ENCODE results near the gene ADAMTS17. TPM values are rescaled to one million over a fixed set of nuclear protein-coding genes. Genes with fewer than 3 reads are reported as not detected.

ADAMTS17 gene
- total RNA-seq, 1 donor from 2014 or later: 2.3 TPM

DNA sequence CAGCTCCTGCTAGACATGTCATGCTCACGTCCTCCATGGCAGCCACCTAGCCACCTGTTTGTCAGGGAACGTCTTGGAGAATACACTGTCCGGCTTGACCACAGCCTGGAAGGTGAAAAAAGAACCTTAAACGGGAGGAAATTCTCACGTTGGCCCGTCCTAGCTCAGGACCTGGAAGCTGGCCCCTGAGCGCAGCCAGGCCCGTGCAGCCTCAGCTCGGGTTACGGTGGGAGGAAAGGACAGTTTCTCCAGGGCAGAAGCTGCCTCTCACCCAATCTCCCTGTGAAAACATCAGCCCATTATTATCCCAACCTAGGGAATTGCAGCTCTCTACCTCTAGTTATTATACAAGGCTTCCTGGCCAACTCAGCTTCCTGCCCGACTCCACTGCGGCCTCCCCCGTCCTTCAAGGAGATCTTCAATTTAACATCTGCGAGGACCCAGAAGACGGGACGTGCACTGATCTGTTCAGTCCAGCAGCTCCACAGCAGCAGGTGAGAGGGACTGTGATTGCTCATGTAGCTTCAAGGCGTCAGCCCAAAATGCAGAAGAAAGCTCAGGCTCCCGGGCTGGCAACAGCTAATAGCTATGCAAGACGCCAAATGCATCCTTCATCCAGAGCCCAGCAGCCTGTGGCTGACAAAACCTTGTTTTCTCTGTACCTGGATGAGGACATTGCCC lies 84.7 kb downstream of the ADAMTS17 start:
- DNase-seq (ENCODE audit: low spot score): no peak
- ATAC-seq: no peak
- intact Hi-C loops (cut with DNase I): no loop called here

DNA sequence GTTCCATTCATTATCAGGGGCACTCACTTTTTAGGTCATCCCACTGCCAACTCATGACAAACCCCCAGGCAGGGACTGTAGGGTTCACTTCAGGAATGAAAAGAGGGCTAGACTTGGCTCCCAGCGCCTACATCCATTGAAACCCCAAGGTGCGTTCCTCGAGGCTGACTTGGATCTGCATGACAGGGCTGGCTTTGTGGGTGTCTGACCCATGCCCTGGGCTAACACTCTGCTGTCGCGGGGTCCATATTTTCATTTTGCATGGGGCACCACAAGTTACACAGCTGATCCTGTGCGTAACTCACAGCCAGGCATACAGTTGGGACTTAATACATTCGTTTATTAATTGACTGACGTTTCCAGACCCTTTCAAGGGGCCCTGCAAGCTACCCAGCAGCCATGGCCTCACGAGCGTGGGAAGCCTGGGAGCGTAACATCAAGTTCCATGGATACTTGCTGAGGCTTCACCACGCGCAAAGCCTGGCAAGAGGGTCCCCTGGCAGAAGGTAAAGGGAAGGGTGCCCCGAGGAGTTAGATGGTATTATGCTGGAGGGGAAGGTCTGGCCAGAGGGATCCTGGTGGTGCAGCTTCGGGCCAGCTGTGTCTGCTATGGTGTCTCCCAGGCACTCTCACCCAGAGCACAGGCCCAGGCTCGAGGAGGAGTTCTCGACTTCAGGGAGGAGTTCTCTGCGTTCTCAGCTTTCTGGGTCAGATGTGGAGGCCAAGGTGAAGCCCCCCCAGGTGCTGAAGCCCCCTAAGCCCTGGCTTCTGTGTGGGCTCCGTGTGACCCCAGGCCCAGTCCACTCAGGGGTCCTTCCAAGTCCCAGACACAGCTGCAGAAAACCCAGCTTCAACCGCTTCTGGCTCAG lies 85.4 kb downstream of the ADAMTS17 start:
- ATAC-seq (no peak), DNase-seq (ENCODE audit: low spot score) (no peak)
- intact Hi-C loops (cut with DNase I): no loop called here

DNA sequence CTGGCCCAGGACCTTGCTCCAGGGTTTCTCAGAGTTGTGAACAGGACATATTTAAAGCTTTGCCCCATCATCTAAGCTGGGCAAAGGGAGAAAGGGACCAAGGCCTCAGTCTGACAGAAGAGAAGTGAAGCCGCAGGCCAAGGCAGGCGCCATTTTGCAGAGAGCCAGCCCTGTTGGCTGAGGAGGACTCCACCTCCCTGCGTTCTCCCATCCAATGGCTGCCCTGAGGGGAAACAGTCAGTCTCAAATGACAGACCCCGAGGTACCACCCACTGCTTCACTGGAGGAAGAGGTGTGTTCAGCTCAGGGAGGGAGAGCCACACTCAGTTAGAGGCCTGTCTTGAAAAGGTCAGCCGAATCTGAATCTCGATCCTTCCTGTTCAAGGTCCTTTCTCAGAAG lies 86.1 kb downstream of the ADAMTS17 start:
- ATAC-seq: no peak
- intact Hi-C loops (cut with DNase I): no loop called here
- DNase-seq (ENCODE audit: low spot score): no peak

DNA sequence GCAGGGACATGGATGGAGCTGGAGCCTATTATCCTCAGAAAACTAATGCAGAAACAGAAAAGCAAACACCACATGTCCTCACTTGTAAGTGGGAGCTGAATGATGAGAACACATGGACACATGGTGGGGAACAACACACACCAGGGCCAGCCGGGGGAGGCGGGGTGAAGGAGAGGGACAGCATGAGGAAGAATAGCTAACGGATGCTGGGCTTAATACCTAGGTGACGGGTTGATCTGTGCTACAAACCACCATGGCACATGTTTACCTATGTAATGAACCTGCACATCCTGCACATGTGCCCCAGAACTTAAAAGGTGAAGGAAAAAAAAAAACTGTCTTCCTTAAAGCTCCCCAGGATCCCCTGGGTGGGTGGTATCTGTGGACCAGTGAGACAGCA lies 87.1 kb downstream of the ADAMTS17 start:
- no peak for ATAC-seq
- DNase-seq (ENCODE audit: low spot score): no peak
- intact Hi-C loops (cut with DNase I): no loop called here

DNA sequence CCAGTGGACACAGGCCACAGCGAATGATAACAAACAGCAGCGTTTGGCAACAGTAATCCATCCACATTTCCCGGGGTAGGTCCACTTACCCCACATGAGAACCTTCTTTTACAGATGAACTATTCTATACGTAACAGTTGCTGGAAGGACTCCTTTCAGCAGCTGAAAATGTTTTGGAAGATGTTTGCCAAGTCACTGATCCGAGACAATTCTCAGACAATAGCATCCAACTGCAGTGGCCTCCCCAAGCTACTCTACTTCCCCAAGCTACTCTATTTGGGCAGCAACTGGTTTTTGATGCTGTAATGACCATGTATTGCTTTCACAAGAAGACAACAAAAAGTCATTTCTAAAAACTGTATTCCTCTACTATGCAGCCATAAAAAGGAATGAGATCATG lies 87.5 kb downstream of the ADAMTS17 start:
- ATAC-seq (no peak), DNase-seq (ENCODE audit: low spot score) (no peak)
- intact Hi-C loops (cut with DNase I): no loop called here

DNA sequence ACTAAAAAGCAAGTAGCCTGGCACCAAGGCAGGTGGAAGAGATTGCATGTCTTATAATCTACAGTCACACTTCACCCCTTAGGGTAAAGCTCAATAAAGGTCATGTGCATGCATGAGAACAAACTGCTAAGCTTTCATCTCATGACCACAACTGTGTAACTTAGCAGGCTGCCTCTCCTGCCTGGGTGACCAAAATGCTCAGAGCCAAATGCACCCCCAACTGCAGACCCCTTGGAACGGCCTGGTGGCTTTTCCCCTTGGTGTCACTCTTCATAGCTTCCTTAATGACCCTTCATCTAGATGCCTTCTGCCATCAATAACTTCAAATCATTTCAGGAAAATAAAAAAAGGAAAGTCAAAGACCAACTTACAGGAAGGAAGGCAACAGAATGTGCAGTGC lies 88.1 kb downstream of the ADAMTS17 start:
- DNase-seq (ENCODE audit: low spot score): no peak
- ATAC-seq: no peak
- intact Hi-C loops (cut with DNase I): no loop called here

DNA sequence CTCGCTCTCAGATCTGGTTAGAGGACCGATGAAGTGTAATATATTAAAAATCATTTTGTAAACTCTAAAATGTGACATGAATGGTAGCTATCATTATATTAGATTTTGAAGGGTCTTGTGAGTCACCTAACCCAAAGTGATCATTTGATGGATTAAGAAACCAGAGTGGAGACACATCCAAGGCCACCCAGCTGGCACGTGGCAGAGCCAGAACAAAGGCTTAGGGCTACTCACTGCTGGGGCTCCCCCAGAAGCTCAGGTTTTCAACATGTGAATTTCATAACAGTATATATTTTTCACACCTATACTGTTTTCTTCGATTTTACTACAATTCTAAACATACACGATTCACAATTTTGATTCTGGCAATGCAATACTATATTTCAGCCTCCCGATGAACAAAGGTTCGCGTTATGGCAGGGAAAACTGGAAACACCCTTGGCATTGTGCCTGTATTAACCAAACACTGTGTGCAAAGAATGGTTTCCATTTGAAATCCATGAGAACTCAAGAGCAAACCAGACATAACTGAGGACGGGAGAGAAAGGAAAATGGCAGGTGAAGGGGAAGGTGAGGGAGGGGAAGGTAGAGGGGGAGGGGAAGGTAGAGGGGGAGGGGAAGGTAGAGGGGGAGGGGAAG lies 88.9 kb downstream of the ADAMTS17 start:
- DNase-seq (ENCODE audit: low spot score): no peak
- intact Hi-C loops (cut with DNase I): no loop called here
- no peak for ATAC-seq

DNA sequence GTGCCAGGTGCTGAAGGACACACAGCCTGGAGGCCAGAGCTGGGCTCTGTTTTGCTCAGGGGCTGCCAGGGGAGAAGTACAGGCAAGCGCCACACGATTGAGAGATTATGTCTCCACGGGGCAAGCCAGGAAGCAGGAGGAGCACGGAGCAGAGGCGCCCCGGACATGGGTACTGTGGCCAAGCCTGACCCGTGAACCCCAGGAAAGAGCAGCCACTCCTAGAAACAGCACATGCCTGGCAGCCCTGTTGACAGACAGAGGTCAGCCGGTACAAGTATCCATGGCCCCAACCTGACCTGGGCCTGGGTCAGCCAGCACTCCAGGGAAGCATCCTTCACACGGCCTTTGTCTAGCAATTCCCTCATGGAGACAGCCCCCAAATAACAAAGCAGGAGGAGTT lies 89.4 kb downstream of the ADAMTS17 start:
- ATAC-seq (no peak), DNase-seq (ENCODE audit: low spot score) (peak; percentile 40)
- intact Hi-C loops (cut with DNase I): no loop called here

DNA sequence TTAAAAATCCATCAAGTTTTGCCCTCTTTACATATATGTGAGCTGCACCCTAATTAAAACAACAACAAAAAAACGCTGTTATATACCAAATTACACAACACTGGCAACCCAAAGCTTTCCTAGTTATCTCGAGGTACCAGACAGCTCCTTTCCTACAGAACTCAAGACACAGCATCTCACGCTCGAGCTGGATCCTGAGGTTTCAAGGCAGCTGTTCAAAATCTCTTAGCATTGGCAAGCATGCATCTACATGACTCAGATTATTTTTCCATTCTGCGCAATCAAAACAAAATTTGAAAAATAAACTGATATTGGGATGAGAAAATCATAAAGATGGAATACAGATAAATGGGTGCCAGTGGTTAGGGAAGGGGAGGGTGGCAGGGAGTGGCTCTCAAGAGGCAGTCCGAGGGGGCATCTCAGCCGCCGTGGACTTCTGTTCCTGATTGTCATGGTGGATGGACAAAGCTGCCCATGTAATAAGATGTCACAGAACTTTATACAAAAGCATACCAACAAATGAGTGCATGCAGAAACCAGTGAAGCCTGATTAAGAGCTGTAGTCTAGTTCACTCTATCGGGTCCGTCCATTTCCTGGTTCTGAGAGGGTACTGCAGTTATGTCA lies 91.5 kb downstream of the ADAMTS17 start:
- intact Hi-C loops (cut with DNase I): no loop called here
- DNase-seq (ENCODE audit: low spot score): peak; percentile 40
- peak; percentile 68 for ATAC-seq

DNA sequence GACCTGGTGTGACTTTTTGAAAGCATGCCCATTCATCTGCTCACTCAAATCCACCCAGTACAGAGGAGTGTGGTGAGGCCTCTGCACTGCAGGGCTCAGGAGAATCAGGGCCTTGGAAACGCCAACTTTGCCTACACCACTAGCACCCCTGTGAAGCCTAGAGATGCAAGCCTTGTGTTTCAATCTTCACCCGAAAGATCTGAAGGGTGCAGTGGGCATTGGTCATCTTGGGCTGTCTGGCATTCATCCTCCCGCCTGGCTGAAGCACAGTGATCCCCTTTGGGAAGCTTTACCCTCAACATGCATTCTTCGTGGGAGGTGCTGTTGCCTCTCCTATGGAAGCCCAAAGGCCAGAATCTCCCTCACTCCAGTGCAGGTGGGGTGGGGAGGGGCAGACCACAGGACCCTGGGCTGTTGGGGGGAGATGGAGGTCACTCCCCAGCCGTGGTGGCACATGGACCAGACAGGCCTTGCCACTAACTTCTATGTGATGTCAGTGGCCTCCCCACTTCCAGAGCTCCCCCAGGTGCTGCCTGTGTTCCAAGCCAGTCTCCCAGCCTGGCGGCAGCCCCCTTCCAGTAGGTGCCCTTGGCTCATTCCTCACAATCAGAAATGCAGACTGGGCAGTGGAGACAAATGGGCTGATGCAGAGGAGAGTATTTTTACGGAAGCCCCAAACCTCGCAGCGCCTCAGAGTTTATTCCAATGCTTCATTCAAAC lies 92.5 kb downstream of the ADAMTS17 start:
- DNase-seq (ENCODE audit: low spot score): peak; percentile 45
- no peak for ATAC-seq
- intact Hi-C loops (cut with DNase I): no loop called here

DNA sequence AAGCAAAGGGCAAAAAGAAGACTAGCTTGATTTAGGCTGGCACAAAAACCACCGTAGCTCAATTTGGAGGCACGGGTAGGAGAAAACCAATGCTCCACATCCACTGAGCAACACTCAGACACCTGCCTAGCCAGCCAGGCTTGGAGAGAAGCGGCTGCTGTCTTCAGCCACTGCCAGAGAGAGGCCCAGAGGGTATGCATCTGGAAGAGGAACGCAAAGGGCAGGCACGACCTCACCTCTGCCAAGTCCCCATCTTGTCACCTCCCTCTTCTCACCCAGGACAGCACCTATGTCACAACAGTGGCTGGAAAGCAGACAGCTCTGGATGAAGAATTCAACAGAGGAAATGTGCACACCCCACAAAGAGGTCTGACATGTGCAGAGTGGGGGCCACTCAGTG lies 93.5 kb downstream of the ADAMTS17 start:
- ATAC-seq (no peak), DNase-seq (ENCODE audit: low spot score) (peak; percentile 23)
- intact Hi-C loops (cut with DNase I): no loop called here

DNA sequence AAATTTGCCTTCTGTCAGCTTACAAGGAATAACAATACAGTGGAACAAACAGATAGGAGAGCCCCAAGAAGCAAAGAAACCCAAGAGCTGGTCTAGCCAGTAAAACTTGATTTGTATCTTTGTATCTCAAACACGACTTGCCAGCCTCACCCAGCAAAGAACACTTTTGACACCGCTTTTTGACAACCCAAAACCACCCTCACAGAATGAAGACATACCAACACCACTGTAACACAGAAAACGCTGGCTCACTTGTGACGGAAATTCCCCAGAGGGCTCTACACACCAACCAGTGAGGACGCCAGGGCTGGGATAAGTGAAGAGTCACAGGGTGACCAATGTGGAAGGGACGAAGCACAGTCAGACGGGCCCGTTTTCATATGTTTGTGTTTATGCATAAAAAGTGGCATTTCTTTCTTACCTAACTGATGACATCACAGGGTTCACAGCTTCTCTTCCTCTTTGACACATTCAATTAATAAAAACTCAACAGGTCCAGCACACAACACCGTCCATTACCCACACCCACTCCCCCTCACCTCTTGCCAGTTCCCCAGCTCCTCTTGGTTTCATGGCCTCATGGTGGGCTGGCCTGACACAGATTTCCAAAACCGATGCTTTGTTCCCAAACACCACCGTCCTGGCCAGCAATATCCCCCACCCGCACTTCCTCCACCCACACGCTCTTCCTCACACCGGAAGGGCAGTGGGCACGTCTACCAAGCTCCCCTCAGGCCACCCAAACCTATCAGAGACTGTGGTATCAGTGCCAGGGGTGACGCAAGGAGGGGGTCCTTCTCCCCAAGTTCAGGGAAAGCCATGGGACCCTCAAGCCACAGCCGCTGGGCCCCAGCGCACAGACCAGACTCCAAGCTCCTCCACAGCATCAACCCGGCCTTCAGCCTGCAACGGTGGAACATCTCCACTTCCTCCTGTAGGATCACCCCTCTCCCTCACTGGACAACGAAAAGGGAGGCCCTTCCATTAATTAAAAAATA lies 94.2 kb downstream of the ADAMTS17 start:
- intact Hi-C loops (cut with DNase I): no loop called here
- DNase-seq (ENCODE audit: low spot score) (peak; percentile 46), ATAC-seq (no peak)

DNA sequence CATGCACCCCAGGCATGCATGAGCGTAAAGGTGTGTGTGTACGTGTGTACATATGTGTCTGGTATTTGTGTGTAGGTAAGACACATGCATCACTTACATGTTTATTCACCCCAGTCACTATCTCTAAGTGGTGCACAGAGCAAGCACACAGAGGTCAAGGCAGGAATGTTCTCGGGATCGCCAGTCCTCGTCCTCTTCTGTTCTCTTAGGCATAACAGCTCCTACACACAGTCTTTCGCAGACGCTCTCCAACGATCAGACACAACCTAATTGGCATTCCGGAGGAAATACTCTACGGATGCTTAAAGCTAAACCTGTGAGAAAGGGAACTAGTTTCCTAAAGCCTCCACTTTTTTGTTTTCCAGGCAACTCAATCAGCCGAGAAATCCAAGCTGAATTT lies 95.9 kb downstream of the ADAMTS17 start:
- intact Hi-C loops (cut with DNase I): no loop called here
- no peak for DNase-seq (ENCODE audit: low spot score)
- no peak for ATAC-seq

DNA sequence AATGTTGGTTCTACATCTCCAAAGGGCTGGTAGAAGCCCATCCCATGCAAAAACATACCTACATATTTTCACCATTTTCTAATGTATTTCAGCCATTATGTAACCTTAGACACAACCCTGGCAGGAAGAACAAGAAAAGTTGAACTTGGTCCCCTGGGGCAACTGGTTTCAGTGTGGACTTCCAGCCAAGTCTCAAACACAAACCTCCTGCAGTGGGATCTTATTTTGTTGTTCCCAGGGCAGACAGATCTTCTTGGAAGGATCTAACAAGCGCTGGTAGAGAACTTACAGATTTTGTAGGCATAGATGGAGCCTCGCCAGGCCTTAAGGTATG lies 96.3 kb downstream of the ADAMTS17 start:
- DNase-seq (ENCODE audit: low spot score) (peak; percentile 42), ATAC-seq (no peak)
- intact Hi-C loops (cut with DNase I): no loop called here

DNA sequence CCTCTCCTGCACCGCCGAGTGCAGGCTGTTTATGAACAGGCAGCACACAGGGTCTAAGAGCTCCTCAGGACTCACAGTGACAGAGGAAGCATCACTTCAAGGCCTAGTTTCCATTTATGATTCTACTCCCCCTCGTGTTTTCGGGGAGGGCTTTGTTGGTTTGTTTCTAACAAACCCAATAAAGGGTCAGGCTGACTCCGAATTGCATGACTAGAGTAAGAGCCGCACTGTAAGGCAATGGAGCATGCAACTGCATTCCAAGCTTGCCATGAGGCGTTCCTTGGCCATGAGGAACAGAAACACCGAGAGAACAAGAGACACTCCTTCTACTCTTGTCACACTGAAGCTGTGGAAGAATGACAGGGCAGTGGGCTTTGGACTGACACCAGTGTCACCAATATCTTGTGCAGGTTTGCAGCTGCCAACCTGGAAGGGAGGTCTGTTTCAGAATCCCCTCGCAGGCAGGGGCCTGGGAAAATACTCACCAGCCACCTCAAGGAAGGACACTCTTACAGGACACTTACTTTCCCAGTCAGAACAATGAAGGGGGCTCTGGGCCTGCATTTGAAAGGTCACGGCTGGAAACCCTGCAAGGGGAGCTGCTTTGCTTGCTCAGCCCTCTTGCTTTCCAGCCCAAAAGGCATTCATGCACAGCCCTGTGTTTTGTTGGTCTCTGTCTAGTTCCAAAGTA lies 96.8 kb downstream of the ADAMTS17 start:
- intact Hi-C loops (cut with DNase I): no loop called here
- DNase-seq (ENCODE audit: low spot score): peak; percentile 34
- ATAC-seq: no peak

DNA sequence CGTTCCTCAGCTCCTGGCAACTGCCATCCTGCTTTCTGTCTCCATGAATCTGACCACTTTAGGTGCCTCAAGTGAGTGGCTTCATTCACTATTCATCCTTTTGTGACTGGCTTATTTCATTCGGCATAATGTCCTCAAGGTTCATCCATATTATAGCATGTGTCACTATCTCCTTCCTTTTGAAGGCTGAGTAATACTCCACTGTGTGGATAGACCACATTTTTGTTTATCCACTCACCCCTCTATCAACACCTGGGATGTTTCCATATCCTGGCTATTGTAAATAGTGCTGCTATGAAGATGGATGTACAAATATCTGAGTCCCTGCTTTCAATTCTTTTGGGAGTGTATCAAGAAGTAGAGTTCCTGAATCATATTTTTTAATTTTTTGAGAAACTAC lies 98.8 kb downstream of the ADAMTS17 start:
- intact Hi-C loops (cut with DNase I): no loop called here

More for the DNA sequence above, 98.8 kb downstream of the ADAMTS17 start:
- ATAC-seq (no peak), DNase-seq (ENCODE audit: low spot score) (no peak)
